Memory B cell (primary cell): ENCODE data around the gene KRTAP23-1.

Source experiments
- ATAC-seq: fragments of 150-1000 bp; cut with Tn5 transposase; 2 replicates; pipeline ENCODE4 v1.10.0; 2021; ENCODE audit warnings: low read depth, mild to moderate bottlenecking, moderate library complexity
- DNase-seq, 2 donors: peaks; one replicate each; pipeline ENCODE4 v3.0.0; 2022; ENCODE audit warnings: low spot score in 2 of 2
- H3K27ac Mint-ChIP-seq: one replicate; pipeline ENCODE4 v1.8.0; 2022; ENCODE audit warnings: mild to moderate bottlenecking, moderate library complexity, mixed read lengths
- H3K27me3 Mint-ChIP-seq: one replicate; pipeline ENCODE4 v1.8.0; 2022; ENCODE audit warnings: mixed read lengths
- H3K36me3 Mint-ChIP-seq: one replicate; pipeline ENCODE4 v1.8.0; 2022; ENCODE audit warnings: mild to moderate bottlenecking, mixed read lengths
- H3K4me1 Mint-ChIP-seq: one replicate; pipeline ENCODE4 v1.8.0; 2022; ENCODE audit warnings: mixed read lengths
- H3K4me3 Mint-ChIP-seq: one replicate; pipeline ENCODE4 v1.8.0; 2022; ENCODE audit warnings: mild to moderate bottlenecking, moderate library complexity, mixed read lengths
- H3K9me3 Mint-ChIP-seq: one replicate; pipeline ENCODE4 v1.8.0; 2022; ENCODE audit warnings: mixed read lengths

KRTAP23-1 gene

DNA sequence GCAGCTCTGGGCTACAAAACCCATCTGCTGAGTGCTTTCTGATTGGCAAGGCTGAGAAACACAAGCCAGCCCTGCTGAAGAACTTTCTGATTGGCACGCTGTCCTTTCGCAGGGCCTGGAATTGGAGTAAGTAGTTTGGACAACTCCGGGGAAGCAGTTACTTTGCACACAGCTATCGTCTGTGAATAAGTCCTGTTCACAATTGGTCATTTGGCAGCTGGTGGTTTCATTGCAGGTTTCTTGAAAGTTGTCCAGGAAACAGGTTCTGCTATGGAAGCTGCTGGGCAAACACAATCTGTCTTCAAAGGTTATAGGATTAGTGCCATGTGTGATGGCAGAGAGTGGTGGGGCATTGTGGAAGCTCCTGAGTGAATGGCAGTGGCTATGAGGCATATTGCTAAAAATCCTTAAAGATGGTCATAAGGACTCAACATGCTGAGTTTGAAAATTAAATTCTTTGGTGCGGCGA is 11.1 kb downstream of the KRTAP23-1 start, which contains the start of gene KRTAP27-1:
Gene KRTAP27-1, minus strand, starts transcription at position 419 of the 469 bp plus-strand sequence. Its CDS starts 26 bp downstream, at position 393.
- H3K4me1 Mint-ChIP-seq: no peaks in the 10 kb centered on the region
- no peak for ATAC-seq
- no peak within 1 kb of the TSS for H3K4me3 Mint-ChIP-seq
- no peaks in the 10 kb centered on the region for H3K27me3 Mint-ChIP-seq
- H3K27ac Mint-ChIP-seq: no peak within 1 kb of the TSS
- H3K9me3 Mint-ChIP-seq: peaks cover 1% of the 10 kb centered on the region
- no peaks in the 10 kb centered on the region for H3K36me3 Mint-ChIP-seq
- DNase-seq: no peak

DNA sequence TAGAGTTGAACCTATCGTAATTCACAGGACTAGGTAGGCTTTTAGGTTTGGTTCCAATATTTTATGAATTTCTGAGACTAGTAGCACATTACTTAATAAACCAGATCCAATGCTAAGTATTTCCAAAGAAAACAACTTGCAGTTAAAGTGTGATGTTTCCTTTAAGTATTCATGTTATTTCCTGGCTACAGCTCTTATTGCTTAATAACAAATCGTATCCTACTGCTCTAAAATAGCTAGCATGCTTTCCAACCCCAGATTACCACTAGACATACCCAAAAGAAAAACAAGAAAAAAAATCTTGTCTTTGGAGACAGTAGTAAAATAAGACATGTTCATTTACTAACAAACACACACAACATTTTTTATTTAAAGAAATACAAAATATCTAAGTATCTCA is 11.8 kb downstream of the KRTAP23-1 start:
- no peak for ATAC-seq
- no peak overlapping the region for H3K27ac Mint-ChIP-seq

DNA sequence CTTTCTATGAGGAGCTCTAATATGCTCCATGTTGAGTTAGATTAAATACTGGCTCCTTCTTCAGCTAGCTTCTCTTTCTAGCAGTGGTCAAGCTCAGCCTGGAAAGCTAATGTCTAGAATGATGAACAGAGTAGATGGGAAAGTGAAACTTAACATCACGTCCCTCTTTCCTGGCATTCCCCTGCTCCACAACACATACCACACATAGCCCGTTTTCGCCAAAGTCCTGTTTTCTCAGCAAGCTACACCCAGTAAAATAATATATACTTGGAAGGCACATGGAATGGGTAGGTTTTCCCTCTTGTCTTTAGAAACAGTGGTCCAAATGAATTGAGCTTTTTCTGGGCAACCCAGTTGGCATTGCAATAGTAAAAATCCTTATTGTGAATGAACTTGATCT is 14.7 kb downstream of the KRTAP23-1 start:
- no peak for ATAC-seq
- Mint-ChIP-seq H3K4me3 (no peak overlapping the region), H3K27ac (no peak overlapping the region), H3K27me3 (no peaks in the 10 kb centered on the region), H3K4me1 (no peaks in the 10 kb centered on the region), H3K9me3 (no peaks in the 10 kb centered on the region), H3K36me3 (no peaks in the 10 kb centered on the region)
- no peak for DNase-seq

More for the DNA sequence above, 11.8 kb downstream of the KRTAP23-1 start:
- H3K4me1 Mint-ChIP-seq: no peaks in the 10 kb centered on the region
- H3K9me3 Mint-ChIP-seq: peaks cover 1% of the 10 kb centered on the region
- no peak overlapping the region for H3K4me3 Mint-ChIP-seq
- no peak for DNase-seq
- H3K27me3 Mint-ChIP-seq: no peaks in the 10 kb centered on the region
- H3K36me3 Mint-ChIP-seq: no peaks in the 10 kb centered on the region

DNA sequence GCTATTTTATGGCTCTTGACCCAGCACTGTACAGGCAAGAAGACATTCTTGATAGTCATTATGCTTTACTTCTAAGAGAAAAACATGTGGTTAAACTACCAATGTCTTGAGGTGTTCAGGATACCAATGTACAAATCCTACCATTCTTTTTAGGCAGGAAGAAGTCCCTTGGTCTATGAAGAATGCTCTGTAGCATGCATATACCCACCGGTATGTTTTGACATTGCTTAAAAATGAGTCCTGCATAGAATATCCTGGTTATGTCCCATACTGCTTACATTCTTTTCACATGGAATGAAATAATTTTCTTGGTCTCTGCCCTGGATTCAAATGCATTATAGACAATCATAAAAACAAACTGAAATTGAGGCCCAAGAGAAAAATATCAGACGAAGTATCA is 15.7 kb downstream of the KRTAP23-1 start:
- Mint-ChIP-seq H3K27ac (no peak overlapping the region), H3K36me3 (no peaks in the 10 kb centered on the region), H3K4me1 (no peaks in the 10 kb centered on the region), H3K27me3 (no peaks in the 10 kb centered on the region), H3K9me3 (no peaks in the 10 kb centered on the region), H3K4me3 (no peak overlapping the region)
- ATAC-seq: no peak
- no peak for DNase-seq

DNA sequence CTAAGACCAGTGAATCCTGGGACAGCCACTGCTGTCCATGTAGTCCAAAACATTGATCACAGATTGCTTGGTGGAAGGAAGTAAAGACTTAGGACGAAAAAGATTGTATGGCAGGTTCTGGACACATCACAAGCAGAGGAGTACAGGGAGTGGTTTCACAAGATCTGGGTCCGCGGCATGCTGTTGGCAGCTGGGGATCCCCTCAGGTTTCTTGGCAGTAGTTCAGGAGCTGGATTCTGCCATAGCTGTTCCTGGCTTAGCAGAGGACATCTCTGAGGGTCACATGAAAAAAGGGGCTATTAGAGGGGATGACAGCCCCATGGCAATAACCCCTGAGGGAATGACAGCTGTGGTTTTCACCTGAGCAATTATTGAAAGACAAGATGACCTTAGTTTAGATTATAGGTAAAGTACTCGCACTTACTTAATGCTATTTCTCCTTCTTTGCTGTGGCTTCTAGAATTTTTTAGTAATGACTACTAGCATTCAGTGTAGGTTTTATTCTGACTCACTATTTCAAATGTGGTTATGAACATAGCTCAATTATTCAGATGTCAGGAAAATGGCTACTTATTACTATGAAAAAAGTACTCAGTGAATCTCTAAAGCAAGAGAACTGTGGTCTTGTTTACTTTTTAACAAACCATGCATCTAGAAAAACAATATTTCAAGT is 19.1 kb downstream of the KRTAP23-1 start:
- Mint-ChIP-seq H3K36me3 (no peaks in the 10 kb centered on the region), H3K4me1 (no peaks in the 10 kb centered on the region), H3K9me3 (peaks cover 2% of the 10 kb centered on the region), H3K27ac (no peak overlapping the region), H3K4me3 (no peak overlapping the region), H3K27me3 (no peaks in the 10 kb centered on the region)
- DNase-seq (no peak), ATAC-seq (no peak)

DNA sequence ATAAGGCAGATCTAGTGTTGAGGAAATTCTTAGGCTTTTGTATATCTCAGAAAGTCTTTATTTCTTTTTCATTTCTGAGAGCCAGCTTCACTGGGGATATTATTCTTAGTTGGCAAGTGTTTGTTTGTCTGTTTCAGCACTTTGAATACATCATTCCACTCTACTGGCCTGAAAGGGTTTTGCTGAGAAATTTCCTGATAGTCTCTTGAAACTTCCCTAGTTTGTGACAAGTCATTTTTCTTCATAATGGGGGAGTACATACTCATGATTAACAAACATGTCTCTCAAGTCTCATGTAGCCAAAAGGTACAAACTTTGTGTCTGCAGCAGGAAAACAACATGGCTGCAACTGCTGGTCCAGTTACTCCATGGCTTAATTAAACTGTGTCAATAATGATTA is 22.0 kb downstream of the KRTAP23-1 start:
- Mint-ChIP-seq H3K4me1 (no peaks in the 10 kb centered on the region), H3K9me3 (peaks cover 2% of the 10 kb centered on the region), H3K4me3 (no peak overlapping the region), H3K27ac (no peak overlapping the region), H3K36me3 (no peaks in the 10 kb centered on the region), H3K27me3 (no peaks in the 10 kb centered on the region)
- no peak for ATAC-seq
- DNase-seq: no peak

DNA sequence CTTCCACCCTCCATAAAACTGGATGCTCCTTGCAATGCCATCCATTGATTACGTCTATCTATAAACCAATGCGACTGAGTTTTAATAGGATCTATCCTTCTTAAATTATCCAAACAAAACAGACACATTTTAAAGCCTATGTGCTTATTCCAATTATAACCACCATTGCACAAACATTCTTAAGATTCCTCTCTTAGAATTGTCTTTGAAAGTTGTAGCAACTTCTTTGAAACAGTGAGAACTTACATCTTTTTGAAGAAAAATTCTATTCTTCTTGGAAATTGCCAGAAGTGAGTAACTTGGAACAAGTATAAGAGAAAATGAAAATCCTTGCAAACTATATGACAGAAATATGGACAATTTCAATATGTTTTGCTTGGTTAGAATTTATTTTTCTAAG is 28.2 kb downstream of the KRTAP23-1 start, which contains the start of gene KRTAP26-1:
Gene KRTAP26-1, minus strand, starts transcription at position 101 of the 400 bp plus-strand sequence. CDS start 280 bp downstream, outside the sequence.
- DNase-seq: no peak
- Mint-ChIP-seq H3K36me3 (no peaks in the 10 kb centered on the region), H3K27ac (no peak within 1 kb of the TSS), H3K4me3 (no peak within 1 kb of the TSS), H3K9me3 (peaks cover 4% of the 10 kb centered on the region), H3K4me1 (no peaks in the 10 kb centered on the region), H3K27me3 (no peaks in the 10 kb centered on the region)
- ATAC-seq: no peak

DNA sequence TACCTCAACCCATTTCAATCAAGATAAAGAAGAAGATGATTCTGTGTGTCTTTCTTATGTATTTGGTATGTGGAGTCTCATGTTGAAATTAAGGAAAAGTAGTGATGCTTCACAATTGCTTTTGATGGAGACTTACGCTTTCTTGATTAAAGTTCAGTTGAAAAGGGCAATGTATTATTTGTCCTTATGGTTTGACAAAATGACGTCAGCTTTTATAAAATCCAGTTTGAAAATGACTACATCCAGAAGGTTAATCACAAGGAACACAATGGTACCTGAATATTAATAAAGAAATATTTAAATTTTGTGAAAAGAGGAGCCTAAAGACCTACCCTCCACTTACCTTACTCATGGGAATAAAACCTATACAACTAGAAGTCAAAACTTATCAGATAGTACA is 32.7 kb downstream of the KRTAP23-1 start:
- no peak overlapping the region for H3K27ac Mint-ChIP-seq
- ATAC-seq: no peak
- H3K4me3 Mint-ChIP-seq: no peak overlapping the region
- H3K27me3 Mint-ChIP-seq: no peaks in the 10 kb centered on the region
- no peaks in the 10 kb centered on the region for H3K4me1 Mint-ChIP-seq
- DNase-seq: no peak
- H3K36me3 Mint-ChIP-seq: no peaks in the 10 kb centered on the region
- H3K9me3 Mint-ChIP-seq: peaks cover 3% of the 10 kb centered on the region

DNA sequence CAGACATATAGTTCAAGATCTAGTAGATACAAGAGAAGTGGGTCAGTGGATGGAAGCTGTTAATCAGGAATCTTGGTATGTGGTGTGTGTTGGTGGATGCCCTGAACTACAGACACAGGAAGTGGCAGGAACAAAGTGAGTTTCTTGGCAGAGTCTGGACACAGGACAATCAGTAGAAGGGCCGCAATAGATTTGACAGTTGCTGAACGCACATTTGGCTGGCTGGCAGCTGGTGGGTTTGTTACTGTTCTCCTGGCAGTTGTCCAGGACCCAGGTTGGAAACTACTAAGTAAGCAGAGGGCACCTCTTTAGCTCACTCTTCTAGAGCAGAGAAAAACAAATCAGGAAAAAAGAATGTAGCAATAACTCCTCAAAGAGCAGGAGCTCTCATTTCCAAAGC is 41.5 kb downstream of the KRTAP23-1 start:
- no peak for ATAC-seq
- Mint-ChIP-seq H3K27me3 (no peaks in the 10 kb centered on the region), H3K36me3 (no peaks in the 10 kb centered on the region), H3K9me3 (peaks cover 1% of the 10 kb centered on the region), H3K4me1 (no peaks in the 10 kb centered on the region), H3K4me3 (no peak overlapping the region), H3K27ac (no peak overlapping the region)
- no peak for DNase-seq

DNA sequence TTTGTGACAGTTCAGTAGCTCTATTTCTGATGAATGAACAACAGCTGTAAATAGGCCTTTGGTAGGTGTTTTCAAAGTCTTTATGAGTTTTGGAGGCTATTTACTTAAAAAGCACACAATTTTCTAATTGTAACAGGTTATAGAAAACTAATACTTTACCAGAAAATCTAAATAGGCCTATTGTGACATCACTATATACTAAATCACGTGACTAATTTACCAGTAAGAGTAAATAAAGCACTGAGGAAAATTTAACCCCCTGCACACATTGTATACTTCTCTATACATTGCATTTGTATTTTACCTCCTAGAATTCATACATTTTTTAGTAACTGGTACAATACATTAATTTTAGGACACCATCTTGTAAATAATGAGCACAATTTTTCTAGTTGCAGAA is 43.3 kb downstream of the KRTAP23-1 start:
- no peaks in the 10 kb centered on the region for H3K27me3 Mint-ChIP-seq
- H3K27ac Mint-ChIP-seq: no peak overlapping the region
- no peaks in the 10 kb centered on the region for H3K36me3 Mint-ChIP-seq
- H3K9me3 Mint-ChIP-seq: peaks cover 6% of the 10 kb centered on the region
- no peak for DNase-seq
- H3K4me1 Mint-ChIP-seq: no peaks in the 10 kb centered on the region
- no peak for ATAC-seq
- H3K4me3 Mint-ChIP-seq: no peak overlapping the region
